Upper lobe of left lung (tissue), 4 donors: Measurements from ENCODE around the gene C1orf232.

ENCODE experiments used
- POLR2A ChIP-seq, 4 donors: fragments of 450-650 bp; IDR thresholded peaks; one replicate each; pipeline ENCODE4 v1.5.1; 2016 to 2017; ENCODE audit warnings: antibody characterized with exemption in 4 of 4, mild to moderate bottlenecking in 2 of 4
- TF ChIP-seq, protein P1 (sequence below), 6 experiments: fragments of 450-650 bp in 4 of 6; fragments of 200-600 bp in 2 of 6; sonication (generic) in 2 of 6; IDR thresholded peaks; one replicate each; pipeline ENCODE4 v1.5.1; 2016 to 2019; ENCODE audit warnings: antibody characterized with exemption in 6 of 6

DNA sequence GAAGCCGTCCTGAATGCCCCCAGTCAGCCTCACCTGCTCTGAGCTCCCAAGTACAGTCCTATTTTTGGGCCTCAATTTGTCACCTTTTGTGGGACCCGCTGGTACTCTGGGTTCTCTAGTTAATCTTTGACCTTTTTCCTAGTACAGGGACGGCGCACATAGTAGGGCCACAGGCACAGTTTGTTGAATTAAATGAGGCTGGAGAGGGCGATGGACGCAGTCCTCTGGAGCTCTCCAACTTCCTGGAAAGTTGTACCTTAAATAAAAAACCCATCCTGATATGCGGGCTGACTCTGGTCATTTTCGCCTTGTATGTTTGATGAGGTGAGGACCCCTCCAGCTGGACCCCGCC is 5.1 kb downstream of the C1orf232 start:
- no peak for TF ChIP-seq POLR2A (IDR thresholded peaks at IDR 0.05)
- TF ChIP-seq, protein P1, sequence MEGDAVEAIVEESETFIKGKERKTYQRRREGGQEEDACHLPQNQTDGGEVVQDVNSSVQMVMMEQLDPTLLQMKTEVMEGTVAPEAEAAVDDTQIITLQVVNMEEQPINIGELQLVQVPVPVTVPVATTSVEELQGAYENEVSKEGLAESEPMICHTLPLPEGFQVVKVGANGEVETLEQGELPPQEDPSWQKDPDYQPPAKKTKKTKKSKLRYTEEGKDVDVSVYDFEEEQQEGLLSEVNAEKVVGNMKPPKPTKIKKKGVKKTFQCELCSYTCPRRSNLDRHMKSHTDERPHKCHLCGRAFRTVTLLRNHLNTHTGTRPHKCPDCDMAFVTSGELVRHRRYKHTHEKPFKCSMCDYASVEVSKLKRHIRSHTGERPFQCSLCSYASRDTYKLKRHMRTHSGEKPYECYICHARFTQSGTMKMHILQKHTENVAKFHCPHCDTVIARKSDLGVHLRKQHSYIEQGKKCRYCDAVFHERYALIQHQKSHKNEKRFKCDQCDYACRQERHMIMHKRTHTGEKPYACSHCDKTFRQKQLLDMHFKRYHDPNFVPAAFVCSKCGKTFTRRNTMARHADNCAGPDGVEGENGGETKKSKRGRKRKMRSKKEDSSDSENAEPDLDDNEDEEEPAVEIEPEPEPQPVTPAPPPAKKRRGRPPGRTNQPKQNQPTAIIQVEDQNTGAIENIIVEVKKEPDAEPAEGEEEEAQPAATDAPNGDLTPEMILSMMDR (IDR thresholded peaks at IDR 0.05): no peak
